Rectal smooth muscle tissue (tissue), 1 donor: ENCODE measurements around the gene CDC34.

Experiments used
- H3K27ac ChIP-seq: one replicate; pipeline ENCODE4 v1.7.0; 2013; ENCODE audit warnings: low read depth, low read length, inconsistent platforms
- H3K27me3 ChIP-seq: one replicate; pipeline ENCODE4 v1.7.0; 2013; ENCODE audit warnings: low read length; ENCODE audit not compliant: control insufficient read depth, insufficient read depth
- H3K36me3 ChIP-seq: one replicate; pipeline ENCODE4 v1.7.0; 2013; ENCODE audit warnings: low read length; ENCODE audit not compliant: control insufficient read depth, insufficient read depth
- H3K4me1 ChIP-seq: one replicate; pipeline ENCODE4 v1.7.0; 2013; ENCODE audit warnings: low read length; ENCODE audit not compliant: control insufficient read depth, insufficient read depth
- H3K4me3 ChIP-seq: one replicate; pipeline ENCODE4 v1.7.0; 2013; ENCODE audit warnings: low read length
- H3K9ac ChIP-seq: one replicate; pipeline ENCODE4 v1.7.0; 2013; ENCODE audit warnings: low read length

The CDC34 gene

GRCh38 chr19:517721-518597 lies 13.6 kb upstream of the CDC34 start:
- no peak overlapping the region for H3K9ac ChIP-seq

DNA sequence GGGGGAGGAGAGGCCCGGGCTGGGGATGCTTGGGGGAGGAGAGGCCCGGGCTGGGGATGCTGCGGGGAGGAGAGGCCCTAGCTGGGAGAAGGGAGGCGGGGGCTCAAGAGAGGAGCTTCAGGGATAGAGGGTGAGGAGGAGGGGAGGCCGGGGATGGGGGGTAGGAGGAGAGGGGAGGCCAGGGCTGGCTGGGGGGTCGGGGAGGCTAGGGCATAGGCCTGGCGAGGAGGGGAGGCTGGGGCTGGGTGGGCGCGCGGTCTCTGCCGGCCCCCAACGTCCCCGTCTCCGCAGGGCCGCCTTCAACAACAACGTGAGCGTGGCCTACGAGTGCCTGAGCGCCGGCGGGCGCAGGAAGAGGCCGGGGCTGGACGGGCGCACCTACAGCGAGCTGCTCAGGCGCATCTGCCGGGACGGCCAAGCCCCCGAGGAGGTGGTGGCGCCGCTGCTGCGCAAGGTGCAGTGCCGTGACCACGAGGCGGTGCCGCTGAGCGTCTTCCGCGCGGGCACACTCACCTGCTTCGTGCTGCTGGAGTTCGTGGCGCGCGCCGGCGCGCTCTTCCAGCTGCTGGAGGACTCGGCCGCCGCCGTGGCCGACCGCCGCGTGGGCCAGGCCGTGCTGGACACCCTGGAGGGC lies 12.8 kb upstream of the CDC34 start:
- H3K4me1 ChIP-seq, result no peaks in the 10 kb centered on the region
- no peaks in the 10 kb centered on the region for H3K27me3 ChIP-seq
- no peak overlapping the region for H3K27ac ChIP-seq
- H3K36me3 ChIP-seq, result no peaks in the 10 kb centered on the region
- H3K4me3 ChIP-seq, result no peak overlapping the region
- no peak overlapping the region for H3K9ac ChIP-seq

More at GRCh38 chr19:517721-518597, 13.6 kb upstream of the CDC34 start:
- Histone ChIP-seq H3K4me1 (no peaks in the 10 kb centered on the region), H3K27me3 (no peaks in the 10 kb centered on the region), H3K4me3 (no peak overlapping the region), H3K36me3 (no peaks in the 10 kb centered on the region), H3K27ac (no peak overlapping the region)

DNA sequence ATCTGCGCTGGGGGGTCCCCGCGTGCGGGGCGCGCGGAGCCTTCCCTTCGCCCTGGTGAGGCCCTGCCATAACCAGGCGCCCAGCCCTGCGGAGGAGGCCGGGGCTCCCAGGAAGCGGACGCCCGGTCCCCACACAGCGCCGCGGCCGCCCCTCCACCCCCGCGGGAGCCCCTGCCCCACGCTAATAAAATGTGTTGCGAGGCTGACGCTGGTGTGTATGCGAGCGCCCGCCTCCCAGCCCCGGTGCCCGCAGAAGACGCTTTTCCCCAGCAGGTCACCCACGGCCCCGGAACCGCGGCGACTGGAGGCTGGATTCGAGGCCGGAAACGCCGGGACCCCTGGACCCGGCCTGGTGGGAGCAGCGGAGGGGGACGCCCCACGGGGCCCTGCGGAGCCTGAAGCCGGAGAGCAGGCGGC lies 12.1 kb upstream of the CDC34 start:
- Histone ChIP-seq H3K27me3 (no peaks in the 10 kb centered on the region), H3K9ac (no peak overlapping the region), H3K4me1 (no peaks in the 10 kb centered on the region), H3K4me3 (no peak overlapping the region), H3K36me3 (no peaks in the 10 kb centered on the region), H3K27ac (no peak overlapping the region)

GRCh38 chr19:522726-523125 lies 8.8 kb upstream of the CDC34 start:
- peaks cover 2% of the 10 kb centered on the region for H3K27me3 ChIP-seq
- H3K4me3 ChIP-seq, result no peak overlapping the region
- no peaks in the 10 kb centered on the region for H3K4me1 ChIP-seq
- no peak overlapping the region for H3K27ac ChIP-seq
- no peak overlapping the region for H3K9ac ChIP-seq
- H3K36me3 ChIP-seq, result no peaks in the 10 kb centered on the region

- H3K27ac ChIP-seq, result no peak overlapping the region
- H3K4me3 ChIP-seq, result no peak overlapping the region
- H3K27me3 ChIP-seq, result peaks cover 2% of the 10 kb centered on the region
- H3K36me3 ChIP-seq, result no peaks in the 10 kb centered on the region
- no peak overlapping the region for H3K9ac ChIP-seq
- no peaks in the 10 kb centered on the region for H3K4me1 ChIP-seq
Observed at GRCh38 chr19:524062-524674, 7.4 kb upstream of the CDC34 start.

GRCh38 chr19:525029-525428 lies 6.5 kb upstream of the CDC34 start:
- Histone ChIP-seq H3K36me3 (no peaks in the 10 kb centered on the region), H3K27me3 (peaks cover 2% of the 10 kb centered on the region), H3K27ac (no peak overlapping the region), H3K4me3 (no peak overlapping the region), H3K4me1 (no peaks in the 10 kb centered on the region), H3K9ac (no peak overlapping the region)

DNA sequence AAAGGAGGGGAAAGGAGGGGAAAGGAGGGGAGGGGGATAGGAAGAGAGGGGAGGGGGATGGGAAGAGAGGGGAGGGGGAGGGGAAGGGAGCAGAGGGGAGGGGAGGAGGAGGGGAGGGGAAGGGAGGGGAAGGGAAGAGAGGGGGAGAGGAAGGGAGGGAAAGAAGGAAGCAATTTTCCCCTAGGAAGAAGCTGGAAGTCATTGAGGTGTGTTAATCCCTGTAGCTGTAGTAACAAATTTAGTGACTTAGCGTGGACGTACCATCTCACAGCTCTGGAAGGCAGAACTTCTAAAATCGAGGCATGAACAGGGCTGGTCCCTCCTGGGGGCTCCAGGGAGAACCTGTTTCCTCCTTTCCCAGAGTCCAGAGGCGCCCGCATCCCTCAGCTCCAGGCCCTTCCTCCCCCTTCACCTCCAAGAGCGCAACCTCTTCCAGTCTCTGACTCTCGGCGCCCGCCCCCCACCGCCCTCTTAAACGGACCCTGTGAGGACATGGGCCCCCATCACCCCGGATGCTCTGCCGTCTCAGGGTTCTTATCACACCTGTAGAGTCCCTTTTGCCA lies 5.6 kb upstream of the CDC34 start:
- peaks cover 2% of the 10 kb centered on the region for H3K4me1 ChIP-seq
- H3K4me3 ChIP-seq, result no peak overlapping the region
- no peaks in the 10 kb centered on the region for H3K36me3 ChIP-seq
- H3K27me3 ChIP-seq, result peaks cover 2% of the 10 kb centered on the region
- no peak overlapping the region for H3K27ac ChIP-seq
- no peak overlapping the region for H3K9ac ChIP-seq

DNA sequence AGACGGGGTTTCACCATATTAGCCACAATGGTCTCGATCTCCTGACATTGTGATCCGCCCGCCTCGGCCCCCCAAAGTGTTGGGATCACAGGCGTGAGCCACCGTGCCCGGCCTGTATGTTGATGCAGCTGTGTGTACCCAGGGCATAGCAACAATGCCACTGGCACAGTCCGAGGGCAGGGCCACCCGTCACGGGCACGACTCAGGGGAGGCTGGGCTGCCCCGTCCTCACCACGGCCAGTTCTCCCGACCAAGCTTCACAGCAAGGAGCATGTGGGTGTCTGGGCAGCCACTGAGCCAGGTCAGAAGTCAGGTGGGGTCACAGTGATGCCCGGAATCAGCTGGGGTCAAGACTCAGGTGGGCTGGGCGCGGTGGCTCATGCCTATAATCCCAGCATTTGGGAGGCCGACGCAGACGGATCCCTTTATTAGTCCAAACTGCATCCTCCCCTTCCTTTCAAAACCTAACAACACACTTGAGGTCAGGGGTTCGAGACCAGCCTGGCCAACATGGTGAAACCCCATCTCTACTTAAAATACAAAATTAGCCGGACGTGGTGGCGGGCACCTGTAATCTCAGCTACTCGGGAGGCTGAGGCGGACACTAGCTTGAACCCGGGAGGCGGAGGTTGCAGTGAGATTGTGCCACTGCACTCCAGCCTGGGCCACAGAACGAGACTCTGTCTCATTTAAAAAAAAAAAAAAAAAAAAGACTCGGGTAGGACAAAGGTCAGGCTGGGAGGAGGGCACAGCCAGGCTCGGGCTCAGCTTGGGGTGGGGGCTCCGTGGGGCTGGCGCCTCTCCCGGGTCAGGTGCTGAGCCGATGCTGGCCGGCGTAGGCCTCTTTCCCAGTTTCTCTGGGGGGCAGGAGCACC lies 1.2 kb upstream of the CDC34 start:
- Histone ChIP-seq H3K27ac (peak overlapping the region; percentile 92), H3K36me3 (no peaks in the 10 kb centered on the region), H3K4me1 (peaks cover 18% of the 10 kb centered on the region), H3K4me3 (peak overlapping the region; percentile 82), H3K27me3 (peaks cover 2% of the 10 kb centered on the region), H3K9ac (peak overlapping the region; percentile 40)

- Histone ChIP-seq H3K27ac (peak overlapping the region; percentile 92), H3K4me3 (peak overlapping the region; percentile 82), H3K4me1 (peaks cover 21% of the 10 kb centered on the region), H3K27me3 (peaks cover 2% of the 10 kb centered on the region), H3K36me3 (peaks cover 5% of the 10 kb centered on the region), H3K9ac (peak overlapping the region; percentile 40)
Observed at GRCh38 chr19:531009-531752, 379 bp upstream of the CDC34 start.

DNA sequence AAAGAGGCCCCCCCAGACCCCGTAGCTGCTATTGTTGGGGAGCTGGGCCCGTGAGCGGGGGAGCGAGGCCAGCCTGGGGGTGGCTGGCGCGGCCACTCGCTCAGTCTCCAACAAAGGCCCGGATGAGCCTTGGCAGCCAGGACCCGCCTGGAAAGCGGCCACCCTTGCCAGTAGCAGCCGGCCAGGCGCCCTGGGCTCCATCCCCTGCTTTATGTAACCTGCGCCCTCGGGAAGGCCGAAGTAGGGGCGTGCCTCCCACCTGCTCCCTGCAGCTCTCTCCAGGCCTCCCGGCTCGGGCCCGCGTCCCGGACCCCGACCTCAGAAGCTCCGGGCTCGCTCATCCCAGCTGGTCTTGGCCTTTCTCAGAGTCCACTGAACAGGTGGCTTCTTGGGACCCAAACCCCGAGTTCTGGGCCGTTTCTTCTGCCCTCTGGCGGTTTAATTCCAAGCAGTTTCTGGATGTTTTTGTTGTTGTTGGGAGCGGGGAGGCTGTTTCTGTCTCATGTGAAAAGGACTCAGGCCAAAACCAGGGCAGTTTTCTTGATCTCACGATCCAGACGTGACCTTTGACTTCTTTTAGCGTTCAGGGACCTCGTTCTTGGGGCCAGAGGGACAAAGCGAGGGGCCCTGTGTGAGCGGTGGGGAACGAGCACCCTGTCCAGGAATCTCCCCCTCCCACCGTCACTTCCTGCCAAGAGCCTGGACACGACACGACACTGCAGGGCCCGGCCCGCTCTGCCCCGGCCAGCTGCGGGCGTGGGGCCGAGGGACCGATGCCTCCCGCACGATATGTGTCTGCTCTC lies 1.2 kb downstream of the CDC34 start:
- Histone ChIP-seq H3K27me3 (no peaks in the 10 kb centered on the region), H3K36me3 (peaks cover 14% of the 10 kb centered on the region), H3K4me3 (peak overlapping the region; percentile 93), H3K9ac (peak overlapping the region; percentile 82), H3K27ac (peak overlapping the region; percentile 83), H3K4me1 (peaks cover 21% of the 10 kb centered on the region)
